Gastroesophageal sphincter (tissue), 3 donors: ENCODE data around the gene KCND3.

Experiments
- EP300 ChIP-seq: sonication (generic); formaldehyde crosslinking; IDR thresholded peaks from one replicate; pipeline ENCODE4 v1.6.1; 2017; ENCODE audit warnings: antibody characterized with exemption, mild to moderate bottlenecking
- POLR2A ChIP-seq, 2 donors: fragments of 450-650 bp; IDR thresholded peaks; one replicate each; pipeline ENCODE4 v1.6.1; 2017; ENCODE audit warnings: antibody characterized with exemption in 2 of 2, mild to moderate bottlenecking in 2 of 2, moderate library complexity in 1 of 2
- POLR2AphosphoS5 ChIP-seq: sonication (generic); formaldehyde crosslinking; IDR thresholded peaks from one replicate; pipeline ENCODE4 v1.6.1; 2017; ENCODE audit warnings: antibody characterized with exemption
- TF ChIP-seq, protein P1 (sequence below), 4 experiments: fragments of 200-600 bp in 2 of 4; fragments of 450-650 bp in 2 of 4; sonication (generic) in 1 of 4; IDR thresholded peaks; one replicate each; pipeline ENCODE4 v1.5.1; 2017 to 2019; ENCODE audit warnings: antibody characterized with exemption in 4 of 4, mild to moderate bottlenecking in 2 of 4, moderate library complexity in 2 of 4

DNA sequence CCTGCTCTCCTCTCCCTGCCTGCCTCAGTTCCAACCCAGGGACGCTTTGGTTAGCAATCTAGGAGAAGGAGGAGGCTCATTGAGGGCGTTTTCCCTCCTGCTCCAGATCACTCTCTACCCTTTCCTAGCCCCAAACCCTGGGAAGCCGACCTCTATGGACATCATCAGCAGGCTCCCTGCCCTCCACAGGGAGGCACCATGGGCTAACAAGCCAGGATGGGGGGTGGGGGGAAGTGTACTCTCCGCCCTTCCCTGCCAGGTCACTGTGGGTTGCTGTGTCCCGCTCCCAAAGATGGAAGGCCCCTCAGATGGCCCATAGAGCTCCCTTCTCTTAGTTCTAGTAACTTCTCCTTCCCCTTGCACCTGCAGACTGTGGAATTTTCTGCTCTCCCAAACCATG, 35.7 kb downstream of the KCND3 start:
- TF ChIP-seq, protein P1, sequence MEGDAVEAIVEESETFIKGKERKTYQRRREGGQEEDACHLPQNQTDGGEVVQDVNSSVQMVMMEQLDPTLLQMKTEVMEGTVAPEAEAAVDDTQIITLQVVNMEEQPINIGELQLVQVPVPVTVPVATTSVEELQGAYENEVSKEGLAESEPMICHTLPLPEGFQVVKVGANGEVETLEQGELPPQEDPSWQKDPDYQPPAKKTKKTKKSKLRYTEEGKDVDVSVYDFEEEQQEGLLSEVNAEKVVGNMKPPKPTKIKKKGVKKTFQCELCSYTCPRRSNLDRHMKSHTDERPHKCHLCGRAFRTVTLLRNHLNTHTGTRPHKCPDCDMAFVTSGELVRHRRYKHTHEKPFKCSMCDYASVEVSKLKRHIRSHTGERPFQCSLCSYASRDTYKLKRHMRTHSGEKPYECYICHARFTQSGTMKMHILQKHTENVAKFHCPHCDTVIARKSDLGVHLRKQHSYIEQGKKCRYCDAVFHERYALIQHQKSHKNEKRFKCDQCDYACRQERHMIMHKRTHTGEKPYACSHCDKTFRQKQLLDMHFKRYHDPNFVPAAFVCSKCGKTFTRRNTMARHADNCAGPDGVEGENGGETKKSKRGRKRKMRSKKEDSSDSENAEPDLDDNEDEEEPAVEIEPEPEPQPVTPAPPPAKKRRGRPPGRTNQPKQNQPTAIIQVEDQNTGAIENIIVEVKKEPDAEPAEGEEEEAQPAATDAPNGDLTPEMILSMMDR (IDR thresholded peaks at IDR 0.05), result no peak
- TF ChIP-seq POLR2A (IDR thresholded peaks at IDR 0.05) (no peak), POLR2AphosphoS5 (no peak), EP300 (no peak)
